Measurements from ENCODE around the gene PATL2.
"Not testable (repeated sequence)": the region's sequence is repeated elsewhere in the genome, so short reads cannot be mapped to it uniquely, and the experiment has no call there.

PATL2 gene

GRCh38 chr15:44711096-44711742 is at the start of gene PATL2, which contains the start of gene B2M:
Gene PATL2 (minus strand): TSS chr15:44711323. CDS start chr15:44676490, 34,833 bp downstream.
Gene B2M (plus strand): TSS chr15:44711517. CDS start chr15:44711547, 30 bp downstream.
- in situ Hi-C loops (cut with MboI; ENCODE audit: low sequenced_read_pairs) = no loop called here

- in situ Hi-C loops (cut with MboI; ENCODE audit: low sequenced_read_pairs) = no loop called here
These were observed 42.2 kb upstream of the PATL2 start for GRCh38 chr15:44753345-44753744.

GRCh38 chr15:44743454-44743853 is 32.3 kb upstream of the PATL2 start:
- in situ Hi-C loops (cut with MboI; ENCODE audit: low sequenced_read_pairs) = not testable (repeated sequence)

- in situ Hi-C loops (cut with MboI; ENCODE audit: low sequenced_read_pairs) = not testable (repeated sequence)
These were observed 28.2 kb upstream of the PATL2 start for GRCh38 chr15:44739222-44739847.

GRCh38 chr15:44738340-44738984 is 27.3 kb upstream of the PATL2 start:
- in situ Hi-C loops (cut with MboI; ENCODE audit: low sequenced_read_pairs) = no loop called here

- in situ Hi-C loops (cut with MboI; ENCODE audit: low sequenced_read_pairs) = no loop called here
These were observed 25.1 kb upstream of the PATL2 start, which contains the start of gene TRIM69 for GRCh38 chr15:44736181-44736765. Gene TRIM69 (plus strand): TSS chr15:44736528. CDS start chr15:44736705, 177 bp downstream.

GRCh38 chr15:44735482-44736180 is 24.5 kb upstream of the PATL2 start:
- in situ Hi-C loops (cut with MboI; ENCODE audit: low sequenced_read_pairs) = no loop called here

- in situ Hi-C loops (cut with MboI; ENCODE audit: low sequenced_read_pairs) = no loop called here
These were observed 23.8 kb upstream of the PATL2 start for GRCh38 chr15:44734839-44735481.

- in situ Hi-C loops (cut with MboI; ENCODE audit: low sequenced_read_pairs) = no loop called here
These were observed 18.4 kb upstream of the PATL2 start for GRCh38 chr15:44729408-44730127.

- in situ Hi-C loops (cut with MboI; ENCODE audit: low sequenced_read_pairs) = no loop called here
These were observed 17.7 kb upstream of the PATL2 start for GRCh38 chr15:44728576-44729407.

- in situ Hi-C loops (cut with MboI; ENCODE audit: low sequenced_read_pairs) = not testable (repeated sequence)
These were observed 17.1 kb upstream of the PATL2 start for GRCh38 chr15:44728232-44728575.

- in situ Hi-C loops (cut with MboI; ENCODE audit: low sequenced_read_pairs) = no loop called here
These were observed 16.5 kb upstream of the PATL2 start for GRCh38 chr15:44727485-44728231.

- in situ Hi-C loops (cut with MboI; ENCODE audit: low sequenced_read_pairs) = no loop called here
These were observed 15.7 kb upstream of the PATL2 start for GRCh38 chr15:44726568-44727484.

- in situ Hi-C loops (cut with MboI; ENCODE audit: low sequenced_read_pairs) = no loop called here
These were observed 15.0 kb upstream of the PATL2 start for GRCh38 chr15:44726136-44726535.

GRCh38 chr15:44722011-44722410 is 10.9 kb upstream of the PATL2 start:
- in situ Hi-C loops (cut with MboI; ENCODE audit: low sequenced_read_pairs) = no loop called here

- in situ Hi-C loops (cut with MboI; ENCODE audit: low sequenced_read_pairs) = no loop called here
These were observed 9.5 kb upstream of the PATL2 start for GRCh38 chr15:44720460-44721176.

- in situ Hi-C loops (cut with MboI; ENCODE audit: low sequenced_read_pairs) = not testable (repeated sequence)
These were observed 8.9 kb upstream of the PATL2 start for GRCh38 chr15:44720000-44720435.

Data from HL-60/S4 treated with retinoic acid at 250 ng/mL for 4 days and 3 days (cell line).